Retinal pigment epithelial cell (primary cell): ENCODE measurements around the gene HCN2.

Experiments used
- DNase-seq: peaks from one replicate; pipeline ENCODE4 v3.0.0-alpha.2; 2010; ENCODE audit warnings: low read depth
- H3K4me3 ChIP-seq: 2 replicates; pipeline ENCODE4 v1.5.1; 2011; ENCODE audit warnings: mild to moderate bottlenecking, low read length, control low read depth, moderate library complexity
- TF ChIP-seq, protein P1 (sequence below): conservative IDR thresholded peaks from 2 replicates; pipeline ENCODE4 v1.5.1; 2011; ENCODE audit warnings: low read depth, low read length, control low read depth, inconsistent platforms

HCN2 gene

DNA sequence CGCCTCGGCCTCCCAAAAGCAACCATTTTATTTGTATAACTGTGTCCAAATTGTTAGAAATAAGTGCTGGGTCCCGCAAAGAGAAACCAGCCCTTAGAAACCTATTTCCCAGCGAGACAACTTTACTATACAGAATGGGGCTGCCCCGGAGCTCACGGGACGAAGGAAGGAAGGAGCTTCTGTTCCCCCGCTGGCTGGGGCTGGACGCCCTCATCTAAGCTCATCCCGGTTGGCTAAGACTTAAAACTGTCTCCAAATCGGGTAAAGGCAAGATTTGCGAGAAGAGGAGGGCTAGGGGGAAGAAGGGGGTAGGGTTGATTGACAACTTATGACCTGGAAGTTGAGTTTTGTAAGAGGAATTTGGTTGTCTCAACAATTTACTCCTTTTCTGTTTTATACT is 29.6 kb upstream of the HCN2 start:
- TF ChIP-seq, protein P1, sequence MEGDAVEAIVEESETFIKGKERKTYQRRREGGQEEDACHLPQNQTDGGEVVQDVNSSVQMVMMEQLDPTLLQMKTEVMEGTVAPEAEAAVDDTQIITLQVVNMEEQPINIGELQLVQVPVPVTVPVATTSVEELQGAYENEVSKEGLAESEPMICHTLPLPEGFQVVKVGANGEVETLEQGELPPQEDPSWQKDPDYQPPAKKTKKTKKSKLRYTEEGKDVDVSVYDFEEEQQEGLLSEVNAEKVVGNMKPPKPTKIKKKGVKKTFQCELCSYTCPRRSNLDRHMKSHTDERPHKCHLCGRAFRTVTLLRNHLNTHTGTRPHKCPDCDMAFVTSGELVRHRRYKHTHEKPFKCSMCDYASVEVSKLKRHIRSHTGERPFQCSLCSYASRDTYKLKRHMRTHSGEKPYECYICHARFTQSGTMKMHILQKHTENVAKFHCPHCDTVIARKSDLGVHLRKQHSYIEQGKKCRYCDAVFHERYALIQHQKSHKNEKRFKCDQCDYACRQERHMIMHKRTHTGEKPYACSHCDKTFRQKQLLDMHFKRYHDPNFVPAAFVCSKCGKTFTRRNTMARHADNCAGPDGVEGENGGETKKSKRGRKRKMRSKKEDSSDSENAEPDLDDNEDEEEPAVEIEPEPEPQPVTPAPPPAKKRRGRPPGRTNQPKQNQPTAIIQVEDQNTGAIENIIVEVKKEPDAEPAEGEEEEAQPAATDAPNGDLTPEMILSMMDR: no peak
- no peak overlapping the region for H3K4me3 ChIP-seq
- no peak for DNase-seq

DNA sequence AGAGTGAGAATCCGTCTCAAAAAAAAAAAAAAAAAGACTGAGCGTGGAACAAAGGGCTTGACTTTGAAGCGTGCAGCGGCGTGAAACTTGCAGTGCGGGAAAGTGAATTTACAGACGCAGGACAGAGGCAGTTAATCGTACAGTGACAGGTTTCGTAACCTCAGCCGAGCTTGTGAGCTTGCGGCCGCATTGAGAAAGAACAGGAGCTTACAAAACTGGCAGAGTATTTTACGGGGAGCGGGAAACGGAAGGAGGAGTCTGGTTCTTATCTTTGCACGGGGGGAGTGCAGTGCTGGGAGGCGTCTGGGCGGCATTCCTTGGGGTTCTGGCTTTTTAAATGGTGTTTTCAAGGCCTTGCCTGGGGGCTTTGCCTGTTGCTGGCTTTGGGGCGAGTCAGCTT is 23.3 kb upstream of the HCN2 start:
- DNase-seq: no peak
- no peak overlapping the region for H3K4me3 ChIP-seq
- TF ChIP-seq, protein P1: no peak

DNA sequence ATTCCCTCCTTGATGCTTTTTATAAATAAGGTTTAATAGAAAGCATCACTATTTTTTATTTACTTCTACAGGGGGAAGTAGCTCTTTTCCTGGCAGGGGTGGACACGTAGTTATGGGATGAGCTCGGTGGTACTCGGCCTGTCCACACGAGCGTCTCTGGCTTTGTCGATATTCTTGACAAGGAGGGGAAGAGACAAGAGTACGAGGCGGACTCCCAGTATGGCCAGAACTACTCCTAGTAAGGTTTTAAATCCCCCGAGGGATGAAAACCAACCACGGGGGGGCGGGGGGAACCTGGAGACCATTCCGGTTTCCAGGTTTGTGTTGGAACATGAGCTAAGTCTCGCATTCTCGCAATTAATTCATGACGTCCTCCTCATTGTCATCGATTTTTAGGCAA is 22.8 kb upstream of the HCN2 start:
- no peak for DNase-seq
- no peak overlapping the region for H3K4me3 ChIP-seq
- TF ChIP-seq, protein P1: no peak

DNA sequence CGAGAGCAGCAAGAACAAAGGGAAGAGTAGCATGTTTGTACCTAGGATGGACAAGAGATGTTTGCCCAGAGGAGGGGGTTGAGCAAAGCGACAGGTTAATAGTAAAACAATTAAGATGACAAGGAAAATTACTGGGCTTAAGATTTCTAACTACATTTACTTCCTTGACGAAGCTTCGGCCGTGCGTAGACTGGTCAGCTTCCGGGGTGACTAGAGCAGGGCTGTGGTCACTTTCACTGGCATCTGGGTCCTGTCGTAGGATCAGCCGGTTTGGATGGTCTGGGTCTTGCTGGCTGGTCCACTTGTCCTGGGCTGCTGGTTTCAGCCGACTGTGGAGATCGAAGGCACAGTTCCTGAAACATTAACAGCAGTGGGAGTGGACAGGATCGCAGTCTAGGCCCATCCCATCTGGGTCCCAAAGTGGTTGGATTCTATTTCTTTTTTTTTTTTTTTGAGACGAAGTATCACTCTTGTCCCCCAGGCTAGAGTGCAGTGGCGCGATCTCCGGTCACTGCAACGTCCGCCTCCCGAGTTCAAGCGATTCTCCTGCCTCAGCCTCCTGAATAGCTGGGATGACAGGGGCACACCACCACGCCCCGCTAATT is 22.3 kb upstream of the HCN2 start:
- H3K4me3 ChIP-seq: no peak overlapping the region
- DNase-seq: no peak
- TF ChIP-seq, protein P1: no peak

DNA sequence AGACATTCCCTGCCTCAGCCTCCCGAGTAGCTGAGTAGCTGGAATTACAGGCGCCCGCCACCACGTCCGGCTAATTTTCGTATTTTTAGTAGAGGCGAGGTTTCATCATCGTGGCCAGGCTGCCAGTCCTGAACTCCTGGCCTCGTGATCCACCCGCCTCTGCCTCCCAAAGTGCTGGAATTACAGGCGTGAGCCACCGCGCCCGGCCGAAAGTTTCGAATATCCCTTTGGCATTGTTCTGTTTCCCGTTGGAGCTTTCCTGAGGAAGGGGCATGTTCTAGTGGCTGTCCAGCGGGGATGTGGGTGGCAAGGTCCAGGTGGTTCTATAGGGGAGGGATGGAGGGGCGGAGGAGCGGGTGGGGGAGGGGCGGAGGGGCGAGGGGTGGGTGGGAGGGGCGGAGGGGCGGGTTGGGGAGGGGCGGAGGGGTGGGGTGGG is 19.4 kb upstream of the HCN2 start:
- no peak for DNase-seq
- H3K4me3 ChIP-seq: no peak overlapping the region
- TF ChIP-seq, protein P1: no peak

DNA sequence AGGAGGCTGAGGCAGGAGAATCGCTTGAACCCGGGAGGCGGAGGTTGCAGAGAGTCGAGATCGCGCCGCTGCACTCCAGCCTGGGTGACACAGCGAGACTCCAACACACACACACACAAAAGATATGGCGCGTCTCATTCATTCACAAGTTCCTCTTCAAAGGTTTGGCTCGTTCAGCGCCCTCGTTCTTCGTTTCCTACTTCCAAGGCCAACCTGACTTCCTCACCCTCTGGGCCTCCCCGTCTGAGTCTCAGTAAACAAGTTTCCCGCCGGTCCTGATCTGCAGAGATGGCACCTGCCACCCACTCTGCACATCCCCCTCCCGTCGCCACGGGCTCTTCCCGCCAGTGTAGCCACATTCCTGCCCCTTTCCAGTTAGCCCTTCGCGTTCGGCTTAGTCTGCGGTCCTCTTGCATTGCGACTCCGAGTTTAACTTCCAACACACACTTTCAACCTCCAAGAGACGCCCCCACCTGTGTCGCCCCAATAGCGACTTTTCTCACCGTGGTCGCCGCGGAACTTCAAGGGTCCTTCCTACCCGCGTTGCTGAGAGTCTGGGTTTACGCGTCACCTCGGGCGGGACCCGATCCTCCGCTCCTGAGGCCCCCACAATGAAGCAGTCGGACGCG is 18.6 kb upstream of the HCN2 start:
- no peak for DNase-seq
- peak overlapping the region; percentile 46 for H3K4me3 ChIP-seq
- TF ChIP-seq, protein P1: no peak

DNA sequence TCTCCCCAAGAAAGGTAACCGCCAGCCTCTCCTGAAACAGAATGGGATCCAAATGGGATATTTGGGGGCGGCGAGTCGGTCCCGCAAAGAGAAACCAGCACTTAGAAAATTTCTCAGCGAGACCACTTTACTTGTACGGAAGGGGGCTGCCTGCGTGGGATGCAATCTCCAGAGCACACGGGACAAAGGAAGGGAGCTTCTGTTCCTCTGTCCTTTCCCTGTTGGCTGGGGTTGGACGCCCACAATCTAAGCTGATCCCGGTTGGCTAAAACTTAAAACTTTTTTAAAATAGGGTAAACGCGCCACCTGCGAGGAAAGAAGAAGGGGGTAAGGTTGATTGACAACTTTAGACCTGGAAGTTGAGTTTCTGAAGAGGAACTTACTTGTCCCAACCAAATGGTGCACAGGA is 18.1 kb upstream of the HCN2 start:
- no peak for DNase-seq
- peak overlapping the region; percentile 46 for H3K4me3 ChIP-seq
- TF ChIP-seq, protein P1: no peak
